ENCODE results near the gene SIM2. TPM values are rescaled to one million over a fixed set of nuclear protein-coding genes. Genes with fewer than 3 reads are reported as not detected.
"Not testable (repeated sequence)": the region's sequence is repeated elsewhere in the genome, so short reads cannot be mapped to it uniquely, and the experiment has no call there.

SIM2 gene
- total and polyA plus RNA-seq, 7 experiments from 2014 or later, result 0.12 TPM; not detected in 6

DNA sequence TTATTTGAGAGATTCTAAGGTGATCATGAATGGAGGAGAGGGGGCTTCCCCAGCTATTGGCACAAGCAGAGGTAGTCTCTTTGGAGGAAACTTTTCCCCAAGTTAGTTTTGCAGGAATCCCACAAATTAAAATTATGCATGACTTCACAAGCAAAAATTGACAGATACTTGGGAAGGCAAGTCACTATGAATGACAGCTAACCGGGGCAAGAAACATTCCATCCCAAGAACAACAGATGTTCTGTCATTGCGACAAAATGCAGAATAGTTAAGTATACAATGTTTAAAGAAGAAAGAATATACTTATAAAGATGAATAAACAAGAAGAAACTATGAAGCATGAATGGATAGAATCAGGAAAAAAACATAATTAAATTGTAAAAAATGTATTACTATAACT lies 27.1 kb upstream of the SIM2 start:
- POLR2A ChIA-PET, result no interaction called here
- H3K36me3 Mint-ChIP-seq, result peaks cover 0 to 4% (median 0%) of the 10 kb centered on the region in 5 donors
- H3K36me3 ChIP-seq (ENCODE audit: control insufficient read depth in 2 of 3, insufficient read depth in 3 of 3, low read length in 3 of 3), result no peaks in the 10 kb centered on the region
- intact Hi-C loops (cut with micrococcal nuclease), result no loop called here
- DNase-seq, result no peak
- no peak overlapping the region for H3K4me3 Mint-ChIP-seq
- no peaks in the 10 kb centered on the region for H3K4me1 Mint-ChIP-seq
- CTCF ChIA-PET, result no interaction called here
- H3K27me3 Mint-ChIP-seq, result peaks cover 16 to 45% (median 38%) of the 10 kb centered on the region in 5 donors
- H3K9me3 Mint-ChIP-seq, result peaks cover 0 to 5% (median 0%) of the 10 kb centered on the region in 11 donors
- H3K27ac ChIP-seq (ENCODE audit: low read depth, low read length), result no peak overlapping the region
- H3K4me1 ChIP-seq (ENCODE audit: control insufficient read depth in 2 of 2, insufficient read depth in 2 of 2, low read length in 2 of 2), result no peaks in the 10 kb centered on the region
- no peak overlapping the region for H3K4me3 ChIP-seq (ENCODE audit: low read length)
- no peaks in the 10 kb centered on the region for H3K27me3 ChIP-seq (ENCODE audit: control insufficient read depth in 2 of 2, insufficient read depth in 2 of 2, low read length in 2 of 2)
- no peak for ATAC-seq
- no peak overlapping the region for H3K27ac Mint-ChIP-seq
- no peaks in the 10 kb centered on the region for H3K9me3 ChIP-seq (ENCODE audit: control insufficient read depth in 2 of 3, low read length in 3 of 3)

DNA sequence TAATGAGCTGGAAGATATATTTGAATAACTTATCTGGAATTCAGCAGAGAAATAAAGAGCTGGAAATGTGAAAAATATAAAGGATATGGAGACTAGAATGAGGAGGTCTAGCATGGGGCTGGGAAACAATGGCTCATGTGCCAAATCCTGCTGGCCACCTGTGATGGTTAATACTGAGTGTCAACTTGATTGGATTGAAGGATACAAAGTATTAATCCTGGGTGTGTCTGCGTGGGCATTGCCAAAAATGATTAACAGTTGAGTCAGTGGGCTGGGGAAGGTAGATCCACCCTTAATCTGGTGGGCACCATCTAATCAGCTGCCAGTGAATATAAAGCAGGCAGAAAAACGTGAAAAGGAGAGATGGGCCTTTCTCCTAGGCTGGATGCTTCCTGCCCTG lies 26.6 kb upstream of the SIM2 start:
- intact Hi-C loops (cut with micrococcal nuclease), result not testable (repeated sequence)

DNA sequence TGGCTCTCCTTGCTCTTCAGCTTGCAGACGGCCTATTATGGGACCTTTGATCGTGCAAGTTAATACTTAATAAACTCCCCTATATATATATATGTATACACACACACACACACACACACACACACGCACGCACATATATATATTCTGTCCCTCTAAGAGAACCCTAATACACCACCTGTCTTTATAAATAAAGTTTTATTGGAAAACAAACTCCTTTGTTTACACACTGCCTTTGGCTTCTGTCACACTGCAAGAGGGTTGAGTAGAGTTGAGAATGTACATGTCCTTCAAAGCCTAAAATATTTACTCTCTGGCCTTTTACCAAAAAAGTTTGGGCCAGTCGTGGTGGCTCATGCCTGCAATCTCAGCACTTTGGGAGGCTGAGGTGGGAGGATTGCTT lies 26.2 kb upstream of the SIM2 start:
- no peak for DNase-seq
- ChIA-PET POLR2A (no interaction called here), CTCF (no interaction called here)
- Histone ChIP-seq H3K36me3 (ENCODE audit: control insufficient read depth in 2 of 3, insufficient read depth in 3 of 3, low read length in 3 of 3) (no peaks in the 10 kb centered on the region), H3K9me3 (ENCODE audit: control insufficient read depth in 2 of 3, low read length in 3 of 3) (no peaks in the 10 kb centered on the region), H3K27ac (ENCODE audit: low read depth, low read length) (no peak overlapping the region), H3K4me3 (ENCODE audit: low read length) (no peak overlapping the region), H3K27me3 (ENCODE audit: control insufficient read depth in 2 of 2, insufficient read depth in 2 of 2, low read length in 2 of 2) (no peaks in the 10 kb centered on the region), H3K4me1 (ENCODE audit: control insufficient read depth in 2 of 2, insufficient read depth in 2 of 2, low read length in 2 of 2) (no peaks in the 10 kb centered on the region)
- ATAC-seq, result no peak
- Mint-ChIP-seq H3K4me1 (no peaks in the 10 kb centered on the region), H3K36me3 (peaks cover 0 to 4% (median 0%) of the 10 kb centered on the region in 5 donors), H3K27ac (no peak overlapping the region), H3K9me3 (peaks cover 0 to 8% (median 1%) of the 10 kb centered on the region in 11 donors), H3K4me3 (no peak overlapping the region), H3K27me3 (peaks cover 21 to 45% (median 40%) of the 10 kb centered on the region in 5 donors)
- intact Hi-C loops (cut with micrococcal nuclease), result no loop called here

More for the DNA sequence above, 26.6 kb upstream of the SIM2 start:
- H3K27ac Mint-ChIP-seq; H3K4me3 ChIP-seq (ENCODE audit: low read length); H3K4me1 ChIP-seq (ENCODE audit: control insufficient read depth in 2 of 2, insufficient read depth in 2 of 2, low read length in 2 of 2); H3K9me3 ChIP-seq (ENCODE audit: control insufficient read depth in 2 of 3, low read length in 3 of 3); DNase-seq; CTCF ChIA-PET; H3K27ac ChIP-seq (ENCODE audit: low read depth, low read length); H3K4me1 Mint-ChIP-seq; POLR2A ChIA-PET; H3K27me3 ChIP-seq (ENCODE audit: control insufficient read depth in 2 of 2, insufficient read depth in 2 of 2, low read length in 2 of 2); H3K4me3 Mint-ChIP-seq; H3K36me3 ChIP-seq (ENCODE audit: control insufficient read depth in 2 of 3, insufficient read depth in 3 of 3, low read length in 3 of 3); ATAC-seq; H3K9me3 Mint-ChIP-seq; H3K36me3 Mint-ChIP-seq: not testable (repeated sequence)
- peaks cover 20 to 45% (median 40%) of the 10 kb centered on the region in 5 donors for H3K27me3 Mint-ChIP-seq

GRCh38 chr21:36676039-36676950 lies 22.6 kb upstream of the SIM2 start:
- Mint-ChIP-seq H3K27ac (no peak overlapping the region), H3K9me3 (peaks cover 5 to 37% (median 17%) of the 10 kb centered on the region in 11 donors), H3K36me3 (peaks cover 0 to 11% (median 4%) of the 10 kb centered on the region in 5 donors), H3K4me1 (no peaks in the 10 kb centered on the region), H3K4me3 (no peak overlapping the region), H3K27me3 (peaks cover 33 to 63% (median 57%) of the 10 kb centered on the region in 5 donors)
- Histone ChIP-seq H3K9me3 (ENCODE audit: control insufficient read depth in 2 of 3, low read length in 3 of 3) (peaks cover 0 to 11% (median 0%) of the 10 kb centered on the region in 3 experiments), H3K4me3 (ENCODE audit: low read length) (no peak overlapping the region), H3K27me3 (ENCODE audit: control insufficient read depth in 2 of 2, insufficient read depth in 2 of 2, low read length in 2 of 2) (no peaks in the 10 kb centered on the region), H3K27ac (ENCODE audit: low read depth, low read length) (no peak overlapping the region), H3K4me1 (ENCODE audit: control insufficient read depth in 2 of 2, insufficient read depth in 2 of 2, low read length in 2 of 2) (no peaks in the 10 kb centered on the region), H3K36me3 (ENCODE audit: control insufficient read depth in 2 of 3, insufficient read depth in 3 of 3, low read length in 3 of 3) (no peaks in the 10 kb centered on the region)
- ATAC-seq (no peak), DNase-seq (no peak)
- POLR2A ChIA-PET, result no interaction called here
- intact Hi-C loops (cut with micrococcal nuclease), result no loop called here
- CTCF ChIA-PET, result no interaction called here

- CTCF ChIA-PET, result no interaction called here
- H3K27me3 ChIP-seq (ENCODE audit: control insufficient read depth in 2 of 2, insufficient read depth in 2 of 2, low read length in 2 of 2), result no peaks in the 10 kb centered on the region
Measured at GRCh38 chr21:36677443-36677842, 21.5 kb upstream of the SIM2 start.

GRCh38 chr21:36678538-36678937 lies 20.4 kb upstream of the SIM2 start:
- no peak for ATAC-seq
- Histone ChIP-seq H3K4me3 (ENCODE audit: low read length) (no peak overlapping the region), H3K27ac (ENCODE audit: low read depth, low read length) (no peak overlapping the region), H3K4me1 (ENCODE audit: control insufficient read depth in 2 of 2, insufficient read depth in 2 of 2, low read length in 2 of 2) (no peaks in the 10 kb centered on the region), H3K27me3 (ENCODE audit: control insufficient read depth in 2 of 2, insufficient read depth in 2 of 2, low read length in 2 of 2) (no peaks in the 10 kb centered on the region), H3K36me3 (ENCODE audit: control insufficient read depth in 2 of 3, insufficient read depth in 3 of 3, low read length in 3 of 3) (no peaks in the 10 kb centered on the region), H3K9me3 (ENCODE audit: control insufficient read depth in 2 of 3, low read length in 3 of 3) (peaks cover 0 to 12% (median 0%) of the 10 kb centered on the region in 3 experiments)
- DNase-seq, result no peak
- ChIA-PET POLR2A (no interaction called here), CTCF (no interaction called here)
- Mint-ChIP-seq H3K4me3 (no peak overlapping the region), H3K27me3 (peaks cover 36 to 82% (median 74%) of the 10 kb centered on the region in 5 donors), H3K9me3 (peaks cover 5 to 55% (median 24%) of the 10 kb centered on the region in 11 donors), H3K4me1 (no peaks in the 10 kb centered on the region), H3K36me3 (peaks cover 0 to 16% (median 4%) of the 10 kb centered on the region in 5 donors), H3K27ac (no peak overlapping the region)
- intact Hi-C loops (cut with micrococcal nuclease), result no loop called here

More at GRCh38 chr21:36677443-36677842, 21.5 kb upstream of the SIM2 start:
- POLR2A ChIA-PET, result no interaction called here
- Histone ChIP-seq H3K27ac (ENCODE audit: low read depth, low read length) (no peak overlapping the region), H3K36me3 (ENCODE audit: control insufficient read depth in 2 of 3, insufficient read depth in 3 of 3, low read length in 3 of 3) (no peaks in the 10 kb centered on the region), H3K4me3 (ENCODE audit: low read length) (no peak overlapping the region), H3K9me3 (ENCODE audit: control insufficient read depth in 2 of 3, low read length in 3 of 3) (peaks cover 0 to 12% (median 0%) of the 10 kb centered on the region in 3 experiments), H3K4me1 (ENCODE audit: control insufficient read depth in 2 of 2, insufficient read depth in 2 of 2, low read length in 2 of 2) (no peaks in the 10 kb centered on the region)
- Mint-ChIP-seq H3K9me3 (peaks cover 5 to 49% (median 24%) of the 10 kb centered on the region in 11 donors), H3K36me3 (peaks cover 0 to 16% (median 4%) of the 10 kb centered on the region in 5 donors), H3K27ac (no peak overlapping the region), H3K27me3 (peaks cover 32 to 74% (median 64%) of the 10 kb centered on the region in 5 donors), H3K4me1 (no peaks in the 10 kb centered on the region), H3K4me3 (no peak overlapping the region)
- ATAC-seq (no peak), DNase-seq (no peak)
- intact Hi-C loops (cut with micrococcal nuclease), result no loop called here
